Sigmoid colon (tissue), 7 donors: ENCODE measurements around the gene CDC5L. TPM values are rescaled to one million over a fixed set of nuclear protein-coding genes. Genes with fewer than 3 reads are reported as not detected.

Source experiments
- DNase-seq: peaks from one replicate; pipeline ENCODE4 v3.0.0-alpha.2; 2019
- H3K27ac ChIP-seq, 4 donors: fragments of 200-600 bp; sonication (generic); one replicate each; pipeline ENCODE4 v1.5.1; 2016 to 2019; ENCODE audit warnings: mild to moderate bottlenecking in 1 of 4
- H3K27me3 ChIP-seq, 3 donors: fragments of 200-600 bp; sonication (generic); one replicate each; pipeline ENCODE4 v1.5.1; 2019; ENCODE audit warnings: mild to moderate bottlenecking in 1 of 3
- H3K36me3 ChIP-seq, 4 donors: fragments of 200-600 bp; sonication (generic); one replicate each; pipeline ENCODE4 v1.5.1; 2016 to 2019
- H3K4me1 ChIP-seq, 4 donors: fragments of 200-600 bp; sonication (generic); one replicate each; pipeline ENCODE4 v1.5.1; 2017 to 2019
- H3K4me3 ChIP-seq, 4 donors: fragments of 200-600 bp; sonication (generic); one replicate each; pipeline ENCODE4 v1.5.1; 2017 to 2019; ENCODE audit warnings: mild to moderate bottlenecking in 2 of 4, moderate library complexity in 1 of 4
- H3K9me3 ChIP-seq, 4 donors: fragments of 200-600 bp in 3 of 4; sonication (generic) in 3 of 4; one replicate each; pipeline versions ENCODE4 v1.5.1 to v1.6.1; 2013 to 2019
- EP300 ChIP-seq, 4 donors: sonication (generic); formaldehyde crosslinking; IDR thresholded peaks; one replicate each; pipeline ENCODE4 v1.6.1; 2017; ENCODE audit warnings: antibody characterized with exemption in 4 of 4
- POLR2A ChIP-seq, 2 donors: fragments of 450-650 bp; IDR thresholded peaks; one replicate each; pipeline ENCODE4 v1.6.1; 2016; ENCODE audit warnings: antibody characterized with exemption in 2 of 2, mild to moderate bottlenecking in 2 of 2, moderate library complexity in 2 of 2
- POLR2AphosphoS5 ChIP-seq, 4 donors: sonication (generic); formaldehyde crosslinking; IDR thresholded peaks; one replicate each; pipeline ENCODE4 v1.6.1; 2017; ENCODE audit warnings: antibody characterized with exemption in 4 of 4
- WGBS, 2 donors: extraction: QIAGEN DNeasy Blood & Tissue Kit; methylation state at CpG; one replicate each; pipeline ENCODE4 v1.1.7; 2013; 5-methylcytosine and 5-hydroxymethylcytosine counted together
- intact Hi-C: fragments of 100-400 bp; cut with DNase I; formaldehyde crosslinking; loops from one replicate; pipeline ENCODE4 v1.15.1; 2023
- polyA plus RNA-seq, 3 donors: library from polyadenylated mRNA; stranded (reverse); fragments of 200-250 nt; gene quantifications; one replicate each; pipeline ENCODE4 v1.2.3, GENCODE V29; 2013
- total RNA-seq, 4 donors: library from RNA; depleted of rRNA; stranded (reverse); fragments of >200 nt; gene quantifications; one replicate each; pipeline ENCODE4 v1.1.0, GENCODE V29; 2016
- TF ChIP-seq, protein P1 (sequence below), 4 experiments: fragments of 450-650 bp in 3 of 4; fragments of 200-600 bp in 1 of 4; IDR thresholded peaks; one replicate each; pipeline ENCODE4 v1.5.1; 2016 to 2019; ENCODE audit warnings: antibody characterized with exemption in 4 of 4, mild to moderate bottlenecking in 3 of 4, moderate library complexity in 2 of 4
- donor health status: healthy with polysubstance abuse.
- donor health status: Bipolar disorder and iron deficiency.
- donor health status: healthy.

CDC5L gene
- total and polyA plus RNA-seq, 7 donors: 6.6 to 24.6 (median 18.0) TPM

DNA sequence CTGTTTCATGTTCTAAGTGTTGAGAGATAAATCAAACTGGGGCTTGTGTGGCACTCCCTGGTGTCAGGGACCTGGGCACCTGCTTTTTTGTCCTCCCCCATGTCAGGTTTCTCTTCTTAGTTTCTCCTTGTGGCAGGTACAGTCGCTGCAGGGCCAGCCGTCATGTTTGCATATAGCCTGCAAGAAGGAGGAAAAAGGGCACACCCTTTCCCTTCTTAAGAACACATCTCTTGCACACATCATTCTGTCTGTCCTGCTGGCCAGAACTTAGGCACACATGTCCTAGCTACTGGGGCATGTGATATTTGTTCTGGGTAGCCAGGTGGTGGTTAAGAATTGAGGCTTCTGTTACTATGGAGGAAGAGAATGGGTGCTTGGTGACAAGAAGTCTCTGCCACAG is 27.9 kb downstream of the CDC5L start:
- Histone ChIP-seq H3K27ac (no peak overlapping the region), H3K27me3 (no peaks in the 10 kb centered on the region), H3K9me3 (no peaks in the 10 kb centered on the region), H3K4me1 (peaks cover 0 to 17% (median 14%) of the 10 kb centered on the region in 4 donors), H3K4me3 (no peak overlapping the region), H3K36me3 (peaks cover 6 to 65% (median 9%) of the 10 kb centered on the region in 4 donors)
- intact Hi-C loops: no loop called here
- DNase-seq: no peak
- TF ChIP-seq EP300 (IDR thresholded peaks at IDR 0.05) (no peak), POLR2AphosphoS5 (IDR thresholded peaks at IDR 0.05) (no peak), POLR2A (IDR thresholded peaks at IDR 0.05) (no peak)
- TF ChIP-seq, protein P1, sequence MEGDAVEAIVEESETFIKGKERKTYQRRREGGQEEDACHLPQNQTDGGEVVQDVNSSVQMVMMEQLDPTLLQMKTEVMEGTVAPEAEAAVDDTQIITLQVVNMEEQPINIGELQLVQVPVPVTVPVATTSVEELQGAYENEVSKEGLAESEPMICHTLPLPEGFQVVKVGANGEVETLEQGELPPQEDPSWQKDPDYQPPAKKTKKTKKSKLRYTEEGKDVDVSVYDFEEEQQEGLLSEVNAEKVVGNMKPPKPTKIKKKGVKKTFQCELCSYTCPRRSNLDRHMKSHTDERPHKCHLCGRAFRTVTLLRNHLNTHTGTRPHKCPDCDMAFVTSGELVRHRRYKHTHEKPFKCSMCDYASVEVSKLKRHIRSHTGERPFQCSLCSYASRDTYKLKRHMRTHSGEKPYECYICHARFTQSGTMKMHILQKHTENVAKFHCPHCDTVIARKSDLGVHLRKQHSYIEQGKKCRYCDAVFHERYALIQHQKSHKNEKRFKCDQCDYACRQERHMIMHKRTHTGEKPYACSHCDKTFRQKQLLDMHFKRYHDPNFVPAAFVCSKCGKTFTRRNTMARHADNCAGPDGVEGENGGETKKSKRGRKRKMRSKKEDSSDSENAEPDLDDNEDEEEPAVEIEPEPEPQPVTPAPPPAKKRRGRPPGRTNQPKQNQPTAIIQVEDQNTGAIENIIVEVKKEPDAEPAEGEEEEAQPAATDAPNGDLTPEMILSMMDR (IDR thresholded peaks at IDR 0.05): no peak
- 25 to 64% methylated on average over 2 of the region's 2 CpGs for WGBS, 2 donors

DNA sequence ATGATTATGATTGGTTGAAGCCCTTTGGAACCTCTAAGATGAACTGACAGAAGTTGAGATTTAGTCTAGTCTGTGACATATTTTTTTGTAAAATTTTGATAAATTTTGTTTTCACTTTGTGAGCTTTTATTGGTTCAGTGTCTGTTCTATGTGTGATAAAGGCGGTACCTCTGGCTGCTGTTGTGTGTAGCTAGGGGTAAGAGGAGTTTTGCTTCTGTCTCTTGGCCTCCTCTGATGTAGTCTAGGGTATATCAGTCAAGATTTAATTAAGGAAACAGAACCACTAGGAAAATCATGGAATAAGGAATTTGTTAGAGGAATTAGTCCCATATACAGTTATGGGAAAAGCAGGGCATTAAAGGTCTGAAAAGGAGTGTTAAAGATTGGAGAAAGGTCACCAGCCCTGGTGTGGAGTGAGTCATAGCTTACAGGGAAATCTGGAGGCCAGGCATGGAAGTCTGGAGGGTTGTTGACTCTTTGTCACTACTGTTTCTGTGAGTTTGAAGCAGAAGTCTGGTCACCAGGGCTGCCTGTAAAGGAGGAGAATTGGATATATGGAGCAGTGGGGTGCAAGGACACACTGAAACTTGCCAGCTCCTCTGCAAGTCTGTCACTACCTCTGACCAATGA is 28.5 kb downstream of the CDC5L start:
- Histone ChIP-seq H3K27me3 (no peaks in the 10 kb centered on the region), H3K4me1 (peaks cover 0 to 17% (median 14%) of the 10 kb centered on the region in 4 donors), H3K4me3 (no peak overlapping the region), H3K36me3 (peaks cover 9 to 65% (median 10%) of the 10 kb centered on the region in 4 donors), H3K27ac (peak overlapping the region in 2 of 4 donors; percentile 3 to 13), H3K9me3 (no peaks in the 10 kb centered on the region)
- TF ChIP-seq POLR2A (IDR thresholded peaks at IDR 0.05) (no peak), EP300 (IDR thresholded peaks at IDR 0.05) (no peak), POLR2AphosphoS5 (IDR thresholded peaks at IDR 0.05) (no peak)
- TF ChIP-seq, protein P1 (IDR thresholded peaks at IDR 0.05): no peak
- intact Hi-C loops: no loop called here
- no peak for DNase-seq
- 93 to 95% methylated on average over 1 of the region's 1 CpG for WGBS, 2 donors

DNA sequence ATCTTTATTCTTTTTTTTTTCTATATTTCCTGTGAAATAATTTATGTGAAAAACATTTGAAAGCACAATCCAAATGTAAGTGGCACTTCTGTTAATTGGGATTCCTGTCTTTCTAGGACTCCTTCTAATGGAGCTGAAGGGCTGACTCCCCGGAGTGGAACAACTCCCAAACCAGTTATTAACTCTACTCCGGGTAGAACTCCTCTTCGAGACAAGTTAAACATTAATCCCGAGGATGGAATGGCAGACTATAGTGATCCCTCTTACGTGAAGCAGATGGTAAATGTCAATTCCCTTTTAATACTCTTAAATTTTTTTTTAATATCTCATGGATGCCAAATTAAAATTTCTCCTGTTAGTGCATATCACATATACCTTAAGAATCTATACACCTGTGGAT is 35.0 kb downstream of the CDC5L start:
- Histone ChIP-seq H3K27me3 (no peaks in the 10 kb centered on the region), H3K4me3 (no peak overlapping the region), H3K9me3 (no peaks in the 10 kb centered on the region), H3K4me1 (no peaks in the 10 kb centered on the region), H3K36me3 (peaks cover 14 to 88% (median 23%) of the 10 kb centered on the region in 4 donors), H3K27ac (no peak overlapping the region)
- no peak for DNase-seq
- intact Hi-C loops: no loop called here
- WGBS, 2 donors: 26 to 75% methylated on average over 5 of the region's 5 CpGs
- TF ChIP-seq, protein P1 (IDR thresholded peaks at IDR 0.05): no peak
- no peak for TF ChIP-seq POLR2AphosphoS5 (IDR thresholded peaks at IDR 0.05)
- TF ChIP-seq POLR2A (IDR thresholded peaks at IDR 0.05): no peak
- TF ChIP-seq EP300 (IDR thresholded peaks at IDR 0.05): no peak

DNA sequence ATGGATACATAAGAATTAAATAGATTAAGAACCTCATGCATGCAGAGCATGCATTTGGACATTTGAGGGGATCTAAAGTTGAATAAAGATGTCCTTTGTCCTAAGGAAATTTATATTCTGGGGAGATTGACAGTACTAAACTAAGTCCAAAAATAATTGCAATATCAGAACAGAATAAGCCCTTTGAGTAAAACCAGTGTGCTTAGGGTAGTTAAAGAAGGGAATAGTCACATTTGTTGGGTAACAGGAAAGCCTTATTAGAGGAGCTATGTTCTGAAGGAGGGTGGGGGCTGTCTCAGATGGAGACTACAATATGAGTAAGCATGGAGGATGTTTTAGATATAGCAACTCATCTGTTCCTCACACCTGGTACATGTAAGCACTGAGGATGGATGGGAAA is 35.8 kb downstream of the CDC5L start:
- H3K36me3 ChIP-seq: peaks cover 14 to 91% (median 23%) of the 10 kb centered on the region in 4 donors
- no peak for DNase-seq
- TF ChIP-seq, protein P1 (IDR thresholded peaks at IDR 0.05): no peak
- no peak for TF ChIP-seq POLR2A (IDR thresholded peaks at IDR 0.05)
- TF ChIP-seq POLR2AphosphoS5 (IDR thresholded peaks at IDR 0.05): no peak
- TF ChIP-seq EP300 (IDR thresholded peaks at IDR 0.05): no peak
- no peaks in the 10 kb centered on the region for H3K9me3 ChIP-seq
- H3K27ac ChIP-seq: no peak overlapping the region
- H3K4me3 ChIP-seq: no peak overlapping the region
- H3K4me1 ChIP-seq: peaks cover 0 to 1% (median under 1%) of the 10 kb centered on the region in 4 donors
- no peaks in the 10 kb centered on the region for H3K27me3 ChIP-seq
- intact Hi-C loops: no loop called here

DNA sequence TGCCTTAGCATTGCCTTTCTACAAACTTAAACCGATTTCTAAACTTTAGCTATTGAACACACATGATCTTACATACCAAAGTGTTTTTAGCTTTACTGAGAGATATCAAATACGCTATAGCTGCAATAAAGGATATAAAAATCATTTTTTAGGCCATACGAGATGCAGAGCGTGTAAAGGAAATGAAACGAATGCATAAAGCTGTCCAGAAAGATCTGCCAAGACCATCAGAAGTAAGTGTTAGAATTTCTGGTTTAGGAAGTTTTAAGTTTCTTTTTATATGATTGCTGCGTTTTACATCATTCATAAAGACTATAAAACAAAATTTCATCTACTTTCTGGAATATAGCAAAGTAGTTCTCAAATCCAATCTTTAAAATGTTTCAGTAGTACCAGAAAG is 38.4 kb downstream of the CDC5L start:
- WGBS, 2 donors: 96% methylated on average over 6 of the region's 6 CpGs
- peaks cover 5 to 94% (median 18%) of the 10 kb centered on the region in 4 donors for H3K36me3 ChIP-seq
- H3K9me3 ChIP-seq: no peaks in the 10 kb centered on the region
- H3K27ac ChIP-seq: no peak overlapping the region
- intact Hi-C loops: no loop called here
- TF ChIP-seq EP300 (IDR thresholded peaks at IDR 0.05) (no peak), POLR2A (IDR thresholded peaks at IDR 0.05) (no peak), POLR2AphosphoS5 (IDR thresholded peaks at IDR 0.05) (no peak)
- TF ChIP-seq, protein P1 (IDR thresholded peaks at IDR 0.05): no peak
- H3K27me3 ChIP-seq: no peaks in the 10 kb centered on the region
- H3K4me3 ChIP-seq: no peak overlapping the region
- H3K4me1 ChIP-seq: peaks cover 0 to 8% (median 2%) of the 10 kb centered on the region in 4 donors
- DNase-seq: no peak
